GM12865 (cell line): Measurements from ENCODE around the gene NALCN.

Source experiments
- DNase-seq: peaks from one replicate; pipeline ENCODE4 v3.0.0; 2010; ENCODE audit warnings: low read depth
- H3K4me3 ChIP-seq: 2 replicates; pipeline ENCODE4 v1.5.1; 2011; ENCODE audit warnings: mild to moderate bottlenecking, low read depth, low read length, control low read depth
- CTCF ChIP-seq: IDR thresholded peaks from 2 replicates; pipeline ENCODE4 v1.5.1; 2011; ENCODE audit warnings: low read length, control low read depth, low read depth, inconsistent platforms; ENCODE audit not compliant: insufficient read depth; ENCODE audit errors: missing control alignments

Gene NALCN

GRCh38 chr13:101416181-101417042 lies at the start of gene NALCN:
Gene NALCN (minus strand): TSS chr13:101416508. CDS start chr13:101399126, 17,382 bp downstream.
- DNase-seq, result no peak
- no peak within 1 kb of the TSS for H3K4me3 ChIP-seq
- TF ChIP-seq CTCF, result no peak

DNA sequence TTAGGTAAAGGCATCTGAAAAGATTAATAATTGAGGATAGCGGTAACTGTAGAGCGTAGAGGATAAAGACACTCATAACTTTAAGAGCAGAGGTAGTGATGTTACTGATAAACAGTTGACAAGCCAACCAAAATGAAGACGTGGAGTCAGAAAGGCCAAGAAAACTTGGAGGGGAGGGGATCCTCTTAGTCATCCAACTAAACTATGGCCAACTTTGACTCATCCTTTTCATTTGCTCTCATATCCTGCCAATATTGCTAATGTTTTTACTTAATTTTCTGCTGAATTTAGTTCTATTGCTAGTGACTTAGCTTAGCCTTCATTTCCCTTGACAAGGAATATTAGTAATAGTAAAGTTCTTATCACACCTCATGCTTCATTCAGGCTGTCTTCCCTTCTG lies 49.6 kb upstream of the NALCN start:
- no peak overlapping the region for H3K4me3 ChIP-seq
- no peak for TF ChIP-seq CTCF
- no peak for DNase-seq

DNA sequence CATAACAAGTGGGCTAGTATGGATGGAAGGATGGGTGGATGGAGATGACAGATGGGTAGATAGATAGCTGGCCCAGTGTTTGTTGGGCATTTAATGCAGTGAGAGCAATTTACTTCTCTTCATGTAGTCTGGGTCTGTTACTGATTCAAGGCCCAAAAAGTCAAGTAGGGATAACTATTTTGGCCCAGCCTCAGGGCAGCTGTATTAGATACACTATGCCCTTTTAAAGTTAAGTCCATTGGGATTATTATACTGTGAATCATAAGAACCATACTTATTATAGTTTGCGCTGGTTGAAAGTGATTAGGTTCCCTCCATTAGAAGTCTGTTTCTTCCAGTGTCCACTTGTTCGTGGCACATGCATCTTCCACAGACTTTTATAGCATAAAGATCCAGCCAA lies 40.9 kb upstream of the NALCN start:
- TF ChIP-seq CTCF, result no peak
- no peak overlapping the region for H3K4me3 ChIP-seq
- DNase-seq, result no peak

- no peak for DNase-seq
- no peak for TF ChIP-seq CTCF
- no peak overlapping the region for H3K4me3 ChIP-seq
These were observed 39.6 kb upstream of the NALCN start for GRCh38 chr13:101455863-101456262.

DNA sequence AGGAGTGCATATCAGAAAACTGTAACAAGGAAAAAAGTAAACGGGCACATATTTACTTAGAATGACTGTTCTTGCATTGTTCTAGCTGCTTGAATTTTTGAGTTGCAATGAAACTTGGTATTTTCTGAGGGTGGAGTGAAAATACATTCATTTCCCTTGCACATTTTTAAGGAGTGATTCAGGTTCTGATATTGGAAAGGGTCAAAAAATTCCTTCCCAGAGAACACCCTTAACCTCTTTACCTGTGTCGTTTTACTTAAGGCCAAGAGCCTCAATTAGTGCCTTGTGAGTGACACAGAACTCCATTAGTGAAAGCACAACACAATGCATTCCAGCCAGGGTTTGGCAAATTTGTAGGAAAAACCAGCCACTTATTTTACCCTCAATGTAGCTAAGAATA lies 38.5 kb upstream of the NALCN start:
- DNase-seq, result no peak
- no peak for TF ChIP-seq CTCF
- H3K4me3 ChIP-seq, result no peak overlapping the region

GRCh38 chr13:101453784-101454201 lies 37.5 kb upstream of the NALCN start:
- peak; percentile 5 for DNase-seq
- peak; percentile 5 for TF ChIP-seq CTCF
- H3K4me3 ChIP-seq, result no peak overlapping the region; the same call in 1 of the 2 replicates
